Measurements from ENCODE around the gene PPP1R13B.

- TF ChIP-seq POLR2AphosphoS5 (IDR thresholded peaks at IDR 0.05; ENCODE audit: borderline replicate concordance, low read depth, low read length) (no peak), EZH2 (IDR thresholded peaks at IDR 0.05) (no peak), FOXP2 (optimal IDR thresholded peaks at IDR 0.05; ENCODE audit: control extremely low read depth, extremely low read length, insufficient read depth) (no peak)
These were observed 84.8 kb downstream of the PPP1R13B start for GRCh38 chr14:103762541-103762940.

Data from SK-N-MC (cell line).